ACHN (cell line): ENCODE data around the gene MARCHF3.
A peak's percentile ranks its signal among the peaks of the same experiment; 100 is the strongest.

Source experiments
- DNase-seq: peaks from one replicate; pipeline ENCODE4 v3.0.0-alpha.2; 2015
- in situ Hi-C: cut with HindIII; loops from 2 replicates; pipeline ENCODE4 v1.10.0; 2017; ENCODE audit warnings: low sequenced_read_pairs, low pct_ligation_motif_present, low pct_unique_long_range_greater_than_20kb

MARCHF3 gene, protein sequence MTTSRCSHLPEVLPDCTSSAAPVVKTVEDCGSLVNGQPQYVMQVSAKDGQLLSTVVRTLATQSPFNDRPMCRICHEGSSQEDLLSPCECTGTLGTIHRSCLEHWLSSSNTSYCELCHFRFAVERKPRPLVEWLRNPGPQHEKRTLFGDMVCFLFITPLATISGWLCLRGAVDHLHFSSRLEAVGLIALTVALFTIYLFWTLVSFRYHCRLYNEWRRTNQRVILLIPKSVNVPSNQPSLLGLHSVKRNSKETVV

GRCh38 chr5:127030259-127031146, at the start of gene MARCHF3:
Gene MARCHF3 (minus strand): TSS chr5:127030558. CDS start chr5:126918171, 112,387 bp downstream.
- peak; percentile 93 for DNase-seq
- in situ Hi-C loops: no loop called here

- in situ Hi-C loops: no loop called here
- DNase-seq: no peak
These were observed 49.7 kb upstream of the MARCHF3 start for GRCh38 chr5:127079994-127080491.

- in situ Hi-C loops: no loop called here
- DNase-seq: peak; percentile 28
These were observed 47.0 kb upstream of the MARCHF3 start for GRCh38 chr5:127077366-127077765.

DNA sequence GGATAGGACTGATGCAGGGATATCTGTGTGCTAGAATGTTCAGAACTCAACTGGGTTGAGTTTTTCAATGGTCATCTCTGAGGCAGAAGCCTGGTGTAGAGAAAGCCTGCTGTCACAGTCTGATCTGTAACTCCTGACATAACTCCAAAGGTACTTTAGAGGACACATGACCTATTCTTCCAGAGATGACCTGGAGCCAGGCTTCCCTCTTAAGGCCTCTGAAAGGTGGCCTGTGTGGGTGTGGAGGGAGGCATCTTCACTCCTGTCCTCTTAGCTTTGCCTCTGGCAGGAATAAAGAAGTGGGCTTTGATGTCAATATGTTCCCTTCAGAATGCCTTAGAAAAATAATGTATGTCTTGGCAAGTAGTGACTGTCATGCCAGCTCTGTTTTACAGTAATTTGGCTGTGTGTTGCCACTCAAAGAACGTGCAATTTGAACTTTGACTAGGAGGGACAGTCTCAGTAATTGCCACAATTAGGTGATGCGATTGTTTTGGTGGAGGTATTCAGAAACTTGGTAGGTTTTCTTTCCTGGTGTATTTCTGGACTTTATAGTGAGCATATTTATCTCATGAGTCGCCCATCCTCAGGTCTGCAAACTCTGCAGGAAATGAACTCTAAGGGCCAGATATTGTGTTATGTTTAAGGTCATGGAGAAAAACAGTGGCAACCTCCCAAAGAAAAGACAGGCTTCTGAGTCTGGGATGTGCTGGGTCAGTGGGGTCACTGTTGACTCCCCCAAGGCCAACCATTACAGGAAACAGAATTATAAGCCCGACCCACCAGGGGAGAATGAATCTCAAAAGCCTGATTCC, 46.2 kb upstream of the MARCHF3 start:
- peak; percentile 26 for DNase-seq
- in situ Hi-C loops: no loop called here

- DNase-seq: no peak
- in situ Hi-C loops: no loop called here
These were observed 44.1 kb upstream of the MARCHF3 start for GRCh38 chr5:127074466-127074865.

DNA sequence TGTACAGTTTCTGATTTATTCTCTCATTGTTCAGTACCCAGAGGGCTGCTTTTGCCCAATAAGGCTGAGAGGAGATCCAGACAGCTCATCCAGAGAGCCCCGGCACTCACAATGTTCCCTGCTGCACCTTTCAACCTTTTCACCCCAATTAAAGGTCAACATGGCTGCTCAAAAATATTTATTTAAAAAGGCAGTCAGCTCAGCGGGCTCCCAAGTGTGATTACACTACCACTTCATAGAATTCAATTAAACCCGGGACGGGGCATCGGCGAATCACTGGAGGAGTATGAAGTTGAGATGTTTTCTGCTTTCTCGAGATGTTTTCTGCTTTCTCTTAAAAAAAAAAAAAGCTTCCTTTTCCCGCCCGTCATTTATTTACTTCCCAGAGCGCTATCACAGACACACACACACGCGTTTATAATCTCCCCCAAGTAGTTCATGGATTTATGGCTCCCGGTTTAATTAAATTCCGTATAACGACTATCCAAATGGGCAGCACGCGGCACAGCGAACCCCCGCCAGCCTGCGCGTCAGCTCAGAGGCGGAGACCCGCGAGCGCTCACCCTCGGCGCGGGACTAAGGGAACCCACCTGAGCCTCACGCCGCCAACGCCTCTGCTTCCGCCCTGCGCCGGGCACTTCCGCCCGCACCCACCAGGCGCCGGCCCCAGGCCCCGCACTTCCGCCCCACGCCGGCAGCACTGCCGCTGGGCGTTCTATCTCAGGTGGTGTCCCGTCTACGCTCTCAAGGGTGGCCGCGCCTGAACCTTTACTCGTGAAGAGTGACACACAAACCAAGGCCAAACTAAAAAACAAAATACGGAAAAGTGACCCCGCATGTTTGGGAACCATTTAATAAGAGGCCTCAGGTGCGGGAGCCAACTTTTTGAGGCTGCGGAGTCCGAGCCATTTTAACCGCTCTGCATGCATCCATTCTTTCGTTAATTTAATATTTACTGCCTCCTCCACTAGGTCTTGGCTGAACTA, 42.8 kb upstream of the MARCHF3 start, which contains the start of gene C5orf63:
TSS of gene C5orf63 (minus strand) at position 642 of the 986 bp plus-strand sequence. CDS start 14,507 bp downstream, outside the sequence.
- in situ Hi-C loops: no loop called here
- DNase-seq: peak; percentile 55

- DNase-seq: no peak
- in situ Hi-C loops: no loop called here
These were observed 39.9 kb upstream of the MARCHF3 start for GRCh38 chr5:127070243-127070642.

DNA sequence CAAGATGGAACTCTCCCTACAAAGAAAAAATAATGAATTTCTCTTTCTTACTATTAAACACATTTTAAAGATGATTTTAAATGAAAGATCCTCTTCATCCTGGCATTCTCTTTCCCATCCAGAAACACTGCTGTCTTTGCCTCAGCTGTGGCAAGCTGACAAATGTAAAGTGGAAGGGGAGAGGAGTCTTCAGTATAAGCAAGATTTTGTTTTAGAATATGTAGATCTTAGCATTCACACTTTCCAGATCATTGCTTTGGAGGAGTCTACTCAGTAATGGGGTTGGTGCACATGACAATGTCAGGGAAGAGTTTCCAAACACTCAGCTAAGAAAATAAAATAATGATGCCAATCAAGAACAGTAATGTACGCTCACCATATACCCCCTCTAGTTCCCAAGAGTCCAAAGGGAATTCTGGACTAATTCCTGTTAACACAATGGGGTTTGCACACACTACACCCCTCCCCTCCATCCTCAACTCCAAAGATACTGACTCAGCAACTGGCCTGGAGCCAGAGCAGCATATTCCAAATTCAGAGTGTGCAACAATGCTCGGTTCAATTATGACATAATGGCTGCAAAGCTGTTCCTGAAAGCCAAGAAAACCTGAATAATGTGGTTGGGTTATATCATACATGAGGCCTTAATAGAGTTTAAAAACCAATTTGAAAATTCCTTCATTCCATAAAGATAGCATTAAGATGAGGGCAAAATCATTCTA, 38.3 kb upstream of the MARCHF3 start:
- in situ Hi-C loops: no loop called here
- peak; percentile 73 for DNase-seq

DNA sequence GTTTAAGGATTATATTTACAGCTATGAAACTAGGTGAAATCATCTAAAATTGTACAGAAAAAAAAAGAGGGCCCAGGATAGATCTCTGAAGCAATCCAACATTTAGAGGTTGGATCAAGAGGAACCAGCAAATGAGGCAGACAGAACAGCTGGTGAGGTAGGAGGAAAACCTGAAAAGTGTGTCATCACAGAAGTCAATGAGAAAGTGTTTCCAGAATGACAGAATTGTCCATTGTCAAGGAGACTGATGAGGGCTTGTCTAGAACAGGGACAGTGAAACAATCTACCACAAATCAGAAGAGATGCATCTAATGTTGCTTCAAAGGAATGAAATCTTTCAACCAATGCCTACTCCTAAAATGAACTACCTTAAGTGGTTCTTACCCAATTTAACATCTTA, 36.4 kb upstream of the MARCHF3 start:
- in situ Hi-C loops: no loop called here

GRCh38 chr5:127064253-127064840, 34.0 kb upstream of the MARCHF3 start:
- in situ Hi-C loops: no loop called here
- DNase-seq: no peak

More for the DNA sequence above, 36.4 kb upstream of the MARCHF3 start:
- no peak for DNase-seq

DNA sequence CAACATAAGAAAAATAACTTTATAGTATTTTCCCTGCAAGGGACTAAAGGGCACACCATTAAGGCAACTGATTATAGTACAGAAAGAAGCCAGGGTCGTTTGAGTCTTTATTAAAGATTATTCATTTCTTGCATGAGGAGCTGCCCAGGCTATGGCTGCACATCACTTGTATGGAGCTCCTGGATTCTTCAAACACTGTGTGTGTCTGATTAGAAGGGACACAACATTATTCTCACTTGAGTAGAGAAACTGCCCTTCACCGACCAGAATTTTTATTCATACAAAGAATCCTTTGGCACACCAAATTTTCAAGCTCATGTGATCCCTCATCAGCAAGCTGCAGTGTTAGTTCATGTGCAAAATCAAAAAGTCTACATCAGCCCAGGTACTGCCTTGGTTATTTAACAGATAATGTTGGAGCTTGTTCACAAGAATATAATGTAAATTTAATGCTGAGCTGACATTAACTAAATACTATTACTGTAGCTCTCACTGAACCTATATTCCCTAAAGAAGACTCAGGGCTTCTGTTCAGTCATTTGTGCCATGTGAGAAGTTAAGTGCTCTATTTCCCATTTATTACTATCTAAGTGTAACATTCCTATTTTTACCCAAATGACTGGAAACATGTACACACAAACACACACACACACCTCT, 33.0 kb upstream of the MARCHF3 start:
- DNase-seq: no peak
- in situ Hi-C loops: no loop called here

DNA sequence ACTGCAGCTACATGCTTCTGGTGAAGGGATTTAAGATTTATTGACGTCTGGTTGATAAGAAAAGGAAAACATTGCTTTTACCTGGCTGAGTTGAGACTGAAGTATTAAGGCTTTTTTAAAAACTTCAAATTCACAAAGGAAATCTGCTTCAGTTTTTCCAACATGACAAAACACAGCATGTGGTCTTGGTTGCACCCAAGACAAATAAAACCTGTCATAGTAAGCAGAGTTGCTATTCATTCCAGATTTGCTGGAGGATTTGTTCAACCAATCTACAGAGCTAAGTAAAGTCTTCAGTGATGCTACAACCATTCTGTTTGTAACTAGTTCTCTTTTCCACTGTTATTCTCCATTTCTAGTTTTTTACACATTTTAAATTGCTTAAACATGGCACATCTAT, 31.6 kb upstream of the MARCHF3 start:
- in situ Hi-C loops: no loop called here
- DNase-seq: no peak

DNA sequence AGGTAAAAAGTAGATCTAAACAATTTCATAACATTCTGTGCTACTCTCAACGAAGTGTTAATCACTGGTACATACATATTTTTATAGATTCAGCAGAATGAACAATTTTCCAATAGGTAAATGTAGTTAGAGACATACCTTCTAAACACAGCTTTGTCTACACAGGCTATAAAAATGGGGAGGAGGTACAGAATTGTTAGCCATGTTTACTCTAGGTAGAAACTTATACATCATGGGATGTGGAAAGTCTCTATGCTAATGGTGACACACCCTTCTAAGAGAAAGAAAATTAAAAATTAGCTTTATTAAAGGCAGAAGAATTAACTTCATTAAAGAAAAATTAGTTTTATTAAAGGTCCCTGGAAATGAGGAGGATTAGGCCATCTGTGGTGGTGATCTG, 31.2 kb upstream of the MARCHF3 start:
- DNase-seq: no peak
- in situ Hi-C loops: no loop called here

DNA sequence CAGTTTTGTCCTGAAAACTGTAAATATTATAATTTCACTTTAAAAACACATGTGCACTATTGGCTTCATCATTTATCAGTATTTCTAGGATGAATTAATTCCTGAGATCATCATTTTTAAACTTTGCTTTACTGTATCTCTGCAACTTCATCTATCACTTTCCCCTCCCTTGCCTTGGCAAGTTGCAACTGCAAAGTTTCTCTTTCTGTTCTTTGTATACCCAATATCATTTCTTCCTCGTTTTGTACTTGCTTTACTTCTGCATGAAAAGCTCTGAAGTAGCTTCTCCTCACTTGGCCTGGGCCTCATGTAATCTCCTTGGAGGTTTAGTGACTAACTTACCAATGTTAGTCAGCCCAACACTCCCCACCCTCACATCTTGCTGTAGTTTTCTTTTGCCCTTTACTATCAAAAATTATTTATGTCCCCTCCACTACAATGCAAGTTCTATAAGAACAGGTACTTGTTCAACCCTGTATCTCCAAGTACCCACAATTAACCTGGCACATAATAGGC, 30.2 kb upstream of the MARCHF3 start:
- in situ Hi-C loops: no loop called here

DNA sequence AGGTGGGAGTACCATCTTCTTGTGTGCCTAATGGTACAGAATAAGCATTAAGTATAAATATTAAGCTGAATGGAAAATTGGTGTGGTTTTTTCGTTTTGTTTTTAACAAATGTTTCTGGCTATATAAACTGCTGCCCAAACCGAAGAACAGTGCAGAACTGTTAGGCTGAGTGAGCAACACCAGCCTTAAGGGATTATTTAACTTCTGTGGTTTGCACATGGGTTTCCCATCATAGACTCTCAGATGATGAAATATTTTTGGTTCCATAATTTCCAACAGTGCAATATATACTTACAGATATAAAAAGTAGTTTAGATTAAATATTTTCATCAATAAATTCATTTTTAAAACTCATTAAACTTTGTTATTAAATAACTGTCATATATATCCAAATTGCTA, 26.5 kb upstream of the MARCHF3 start:
- DNase-seq: no peak
- in situ Hi-C loops: no loop called here

More for the DNA sequence above, 30.2 kb upstream of the MARCHF3 start:
- no peak for DNase-seq
